Thoracic aorta (tissue), 2 donors: ENCODE data around the gene THBS4. TPM values are rescaled to one million over a fixed set of nuclear protein-coding genes. Genes with fewer than 3 reads are reported as not detected.

Experiments
- ATAC-seq: fragments of 150-250 bp; one replicate; pipeline ENCODE4 v1.8.0; 2017; ENCODE audit warnings: low read depth; ENCODE audit not compliant: insufficient number of reproducible peaks, low FRiP score
- DNase-seq: peaks from one replicate; pipeline ENCODE4 v3.0.0-alpha.2; 2020; ENCODE audit warnings: low spot score
- H3K27ac ChIP-seq, 2 donors: fragments of 200-600 bp; sonication (generic); 1 replicate in 1 of 2; 2 replicates in 1 of 2; pipeline ENCODE4 v1.5.1; 2016; ENCODE audit warnings: mild to moderate bottlenecking in 2 of 2, moderate library complexity in 2 of 2
- H3K27me3 ChIP-seq: fragments of 200-600 bp; sonication (generic); replicated peaks from 2 replicates; pipeline ENCODE4 v1.6.0; 2016; ENCODE audit warnings: mild to moderate bottlenecking; ENCODE audit not compliant: insufficient read depth
- H3K36me3 ChIP-seq: fragments of 200-600 bp; sonication (generic); one replicate; pipeline ENCODE4 v1.5.1; 2016
- H3K4me1 ChIP-seq, 2 donors: fragments of 200-600 bp; sonication (generic); 1 replicate in 1 of 2; 2 replicates in 1 of 2; pipeline versions ENCODE4 v1.5.1 to v1.6.0; 2016; ENCODE audit warnings: low read depth in 2 of 2, mild to moderate bottlenecking in 1 of 2; ENCODE audit not compliant: control insufficient read depth in 1 of 2
- H3K4me3 ChIP-seq: fragments of 200-600 bp; sonication (generic); 2 replicates; pipeline ENCODE4 v1.5.1; 2016; ENCODE audit warnings: mild to moderate bottlenecking
- H3K9me3 ChIP-seq: fragments of 200-600 bp; sonication (generic); 2 replicates; pipeline ENCODE4 v1.5.1; 2016
- CTCF ChIP-seq: fragments of 200-600 bp; sonication (generic); IDR thresholded peaks from one replicate; pipeline ENCODE4 v1.5.1; 2019; ENCODE audit warnings: antibody characterized with exemption
- total RNA-seq, 2 donors: library from RNA; depleted of rRNA; stranded (reverse); fragments of >200 nt; gene quantifications; one replicate each; pipeline versions ENCODE4 v1.1.0 to v1.2.3, GENCODE V29; 2016

Gene THBS4
- total RNA-seq, 2 donors from 2014 or later = 7.2 to 13.5 TPM

- no peak for TF ChIP-seq CTCF
- Histone ChIP-seq H3K27me3 (no peaks in the 10 kb centered on the region), H3K27ac (no peak overlapping the region), H3K36me3 (peaks cover 4% of the 10 kb centered on the region), H3K9me3 (no peaks in the 10 kb centered on the region), H3K4me1 (peaks cover 12 to 16% of the 10 kb centered on the region in 2 donors), H3K4me3 (no peak overlapping the region)
- DNase-seq (no peak), ATAC-seq (no peak)
These were observed 42.1 kb upstream of the THBS4 start for GRCh38 chr5:79992891-79993657.

GRCh38 chr5:79999722-80000121, 35.4 kb upstream of the THBS4 start:
- Histone ChIP-seq H3K4me3 (no peak overlapping the region), H3K27ac (no peak overlapping the region), H3K9me3 (no peaks in the 10 kb centered on the region), H3K4me1 (no peaks in the 10 kb centered on the region), H3K27me3 (no peaks in the 10 kb centered on the region), H3K36me3 (no peaks in the 10 kb centered on the region)
- ATAC-seq (no peak), DNase-seq (no peak)
- TF ChIP-seq CTCF = no peak

- Histone ChIP-seq H3K27me3 (no peaks in the 10 kb centered on the region), H3K27ac (no peak overlapping the region), H3K9me3 (no peaks in the 10 kb centered on the region), H3K4me1 (no peaks in the 10 kb centered on the region), H3K36me3 (no peaks in the 10 kb centered on the region), H3K4me3 (no peak overlapping the region)
- ATAC-seq (no peak), DNase-seq (no peak)
- no peak for TF ChIP-seq CTCF
These were observed 32.5 kb upstream of the THBS4 start for GRCh38 chr5:80002677-80003076.

- Histone ChIP-seq H3K27ac (no peak overlapping the region), H3K36me3 (no peaks in the 10 kb centered on the region), H3K4me3 (no peak overlapping the region), H3K9me3 (no peaks in the 10 kb centered on the region), H3K4me1 (peaks cover 0 to 8% of the 10 kb centered on the region in 2 donors), H3K27me3 (no peaks in the 10 kb centered on the region)
- DNase-seq (no peak), ATAC-seq (no peak)
- TF ChIP-seq CTCF = no peak
These were observed 26.0 kb upstream of the THBS4 start for GRCh38 chr5:80008995-80009765.

- DNase-seq (no peak), ATAC-seq (no peak)
- Histone ChIP-seq H3K9me3 (no peaks in the 10 kb centered on the region), H3K36me3 (no peaks in the 10 kb centered on the region), H3K4me1 (peaks cover 0 to 8% of the 10 kb centered on the region in 2 donors), H3K27me3 (no peaks in the 10 kb centered on the region), H3K27ac (no peak overlapping the region), H3K4me3 (no peak overlapping the region)
- TF ChIP-seq CTCF = no peak
These were observed 24.3 kb upstream of the THBS4 start for GRCh38 chr5:80010754-80011392.
